Measurements from ENCODE around the gene CCDC12. TPM values are rescaled to one million over a fixed set of nuclear protein-coding genes. Genes with fewer than 3 reads are reported as not detected.

The CCDC12 gene
- total and polyA plus RNA-seq, 2 of the 13 experiments (the other 11 are each of a cell fraction or from before 2014, with no cell fraction given), result 30.1 to 49.5 TPM

GRCh38 chr3:46947981-46948791, 28.4 kb downstream of the CCDC12 start (continued):
- TF ChIP-seq SNAPC4 (CRISPR knock-in tag; IDR thresholded peaks at IDR 0.05) (0 out of 2 replicates have a peak, but pooled peaks have one; percentile 61), ZNF652 (CRISPR knock-in tag; IDR thresholded peaks at IDR 0.05; ENCODE audit: borderline replicate concordance, low read depth) (no peak), SETDB1 (CRISPR knock-in tag; IDR thresholded peaks at IDR 0.05; ENCODE audit: borderline replicate concordance) (no peak), ZBTB42 (CRISPR knock-in tag; IDR thresholded peaks at IDR 0.05) (no peak), PCBP1 (IDR thresholded peaks at IDR 0.05; ENCODE audit: borderline replicate concordance, low read depth, low read length) (no peak), SUZ12 (IDR thresholded peaks at IDR 0.05; ENCODE audit: low read depth, low read length) (no peak), CREM (IDR thresholded peaks at IDR 0.05) (peak; percentile 56; the same call in 1 of the 2 replicates), CREM (CRISPR knock-in tag; IDR thresholded peaks at IDR 0.05) (no peak), SP2 (CRISPR knock-in tag; IDR thresholded peaks at IDR 0.05) (no peak), HDAC1 (CRISPR knock-in tag; IDR thresholded peaks at IDR 0.05) (peak; percentile 56), ZNF232 (CRISPR knock-in tag; IDR thresholded peaks at IDR 0.05; ENCODE audit: borderline replicate concordance) (no peak), ZNF432 (CRISPR knock-in tag; IDR thresholded peaks at IDR 0.05; ENCODE audit: borderline replicate concordance) (no peak), ZNF605 (CRISPR knock-in tag; IDR thresholded peaks at IDR 0.05) (peak; percentile 62; the same call in 1 of the 2 replicates), TCF7 (IDR thresholded peaks at IDR 0.05; ENCODE audit: low read depth) (peak; percentile 70; the same call in 1 of the 2 replicates), MXD1 (CRISPR knock-in tag; IDR thresholded peaks at IDR 0.05) (no peak), AHR (CRISPR knock-in tag; IDR thresholded peaks at IDR 0.05) (no peak), ZNF530 (CRISPR knock-in tag; IDR thresholded peaks at IDR 0.05; ENCODE audit: low read depth) (no peak), ZSCAN12 (CRISPR knock-in tag; IDR thresholded peaks at IDR 0.05) (no peak), POGZ (CRISPR knock-in tag; IDR thresholded peaks at IDR 0.05) (no peak; the same call in 1 of the 2 replicates), THAP11 (CRISPR knock-in tag; IDR thresholded peaks at IDR 0.05) (peak; percentile 40; the same call in 1 of the 2 replicates), TEAD2 (CRISPR knock-in tag; IDR thresholded peaks at IDR 0.05) (no peak), ZNF460 (CRISPR knock-in tag; IDR thresholded peaks at IDR 0.05; ENCODE audit: borderline replicate concordance) (no peak)
- TF ChIP-seq, protein P1, sequence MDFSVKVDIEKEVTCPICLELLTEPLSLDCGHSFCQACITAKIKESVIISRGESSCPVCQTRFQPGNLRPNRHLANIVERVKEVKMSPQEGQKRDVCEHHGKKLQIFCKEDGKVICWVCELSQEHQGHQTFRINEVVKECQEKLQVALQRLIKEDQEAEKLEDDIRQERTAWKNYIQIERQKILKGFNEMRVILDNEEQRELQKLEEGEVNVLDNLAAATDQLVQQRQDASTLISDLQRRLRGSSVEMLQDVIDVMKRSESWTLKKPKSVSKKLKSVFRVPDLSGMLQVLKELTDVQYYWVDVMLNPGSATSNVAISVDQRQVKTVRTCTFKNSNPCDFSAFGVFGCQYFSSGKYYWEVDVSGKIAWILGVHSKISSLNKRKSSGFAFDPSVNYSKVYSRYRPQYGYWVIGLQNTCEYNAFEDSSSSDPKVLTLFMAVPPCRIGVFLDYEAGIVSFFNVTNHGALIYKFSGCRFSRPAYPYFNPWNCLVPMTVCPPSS (IDR thresholded peaks at IDR 0.05), result no peak
- TF ChIP-seq, protein P2, sequence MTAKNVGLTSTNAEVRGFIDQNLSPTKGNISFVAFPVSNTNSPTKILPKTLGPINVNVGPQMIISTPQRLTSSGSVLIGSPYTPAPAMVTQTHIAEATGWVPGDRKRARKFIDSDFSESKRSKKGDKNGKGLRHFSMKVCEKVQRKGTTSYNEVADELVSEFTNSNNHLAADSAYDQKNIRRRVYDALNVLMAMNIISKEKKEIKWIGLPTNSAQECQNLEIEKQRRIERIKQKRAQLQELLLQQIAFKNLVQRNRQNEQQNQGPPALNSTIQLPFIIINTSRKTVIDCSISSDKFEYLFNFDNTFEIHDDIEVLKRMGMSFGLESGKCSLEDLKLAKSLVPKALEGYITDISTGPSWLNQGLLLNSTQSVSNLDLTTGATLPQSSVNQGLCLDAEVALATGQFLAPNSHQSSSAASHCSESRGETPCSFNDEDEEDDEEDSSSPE (CRISPR knock-in tag; IDR thresholded peaks at IDR 0.05), result no peak
